CD14-positive monocyte (primary cell): Measurements from ENCODE around the gene TRAPPC2. TPM values are rescaled to one million over a fixed set of nuclear protein-coding genes. Genes with fewer than 3 reads are reported as not detected.
A peak's percentile ranks its signal among the peaks of the same experiment; 100 is the strongest.

Source experiments
- DNase-seq, 3 donors: peaks; one replicate each; pipeline ENCODE4 v3.0.0-alpha.2; 2011 to 2022
- H2AFZ ChIP-seq: 2 replicates; pipeline ENCODE4 v1.6.0; 2012; ENCODE audit warnings: mild to moderate bottlenecking, low read depth, low read length, inconsistent platforms; ENCODE audit not compliant: insufficient read depth, poor library complexity, severe bottlenecking
- H3K27ac ChIP-seq, 2 donors: 1 replicate in 1 of 2; 2 replicates in 1 of 2; pipeline ENCODE4 v1.5.1; 2012 to 2013; ENCODE audit warnings: low read length in 2 of 2, control low read depth in 1 of 2, inconsistent platforms in 1 of 2, low read depth in 1 of 2, mild to moderate bottlenecking in 1 of 2
- H3K27me3 ChIP-seq, 2 donors: one replicate each; pipeline versions ENCODE4 v1.6.0 to v1.6.1; 2011 to 2013; ENCODE audit warnings: low read length in 2 of 2; ENCODE audit not compliant: control insufficient read depth in 2 of 2, insufficient read depth in 2 of 2
- H3K36me3 ChIP-seq, 2 donors: replicated peaks in 1 of 2; 1 replicate in 1 of 2; 2 replicates in 1 of 2; pipeline versions ENCODE4 v1.5.1 to v1.6.1; 2012 to 2013; ENCODE audit warnings: low read length in 2 of 2, control low read depth in 1 of 2, inconsistent platforms in 1 of 2, mild to moderate bottlenecking in 1 of 2; ENCODE audit not compliant: insufficient read depth in 2 of 2, control insufficient read depth in 1 of 2
- H3K4me1 ChIP-seq, 2 donors: 1 replicate in 1 of 2; 2 replicates in 1 of 2; pipeline versions ENCODE4 v1.5.1 to v1.6.1; 2012 to 2013; ENCODE audit warnings: low read length in 2 of 2, control low read depth in 1 of 2, inconsistent platforms in 1 of 2, mild to moderate bottlenecking in 1 of 2, moderate library complexity in 1 of 2; ENCODE audit not compliant: insufficient read depth in 2 of 2, control insufficient read depth in 1 of 2
- H3K4me2 ChIP-seq: replicated peaks from 2 replicates; pipeline ENCODE3; 2012; ENCODE audit warnings: low read length, moderate library complexity, mild to moderate bottlenecking; ENCODE audit not compliant: poor library complexity, severe bottlenecking; ENCODE audit errors: extremely low read depth
- H3K4me3 ChIP-seq, 3 experiments: fragments of 200-600 bp in 1 of 3; sonication (generic) in 1 of 3; replicated peaks in 1 of 3; 1 replicate in 2 of 3; 2 replicates in 1 of 3; pipeline ENCODE4 v1.5.1; 2011 to 2013; ENCODE audit warnings: low read length in 3 of 3, mild to moderate bottlenecking in 3 of 3, control low read depth in 2 of 3, low read depth in 2 of 3, inconsistent platforms in 1 of 3, moderate library complexity in 1 of 3
- H3K79me2 ChIP-seq: 2 replicates; pipeline ENCODE4 v1.6.0; 2012; ENCODE audit warnings: mild to moderate bottlenecking, control low read depth, inconsistent platforms, low read length, moderate library complexity; ENCODE audit not compliant: insufficient read depth
- H3K9ac ChIP-seq: 2 replicates; pipeline ENCODE4 v1.6.0; 2017; ENCODE audit warnings: low read length, mild to moderate bottlenecking; ENCODE audit not compliant: insufficient read depth, poor library complexity, severe bottlenecking
- H3K9me3 ChIP-seq, 2 donors: replicated peaks in 1 of 2; 1 replicate in 1 of 2; 2 replicates in 1 of 2; pipeline versions ENCODE4 v1.5.1 to v1.6.1; 2012 to 2013; ENCODE audit warnings: low read length in 2 of 2, control low read depth in 1 of 2; ENCODE audit not compliant: control insufficient read depth in 1 of 2, insufficient read depth in 1 of 2
- H4K20me1 ChIP-seq: 2 replicates; pipeline ENCODE4 v1.6.0; 2012; ENCODE audit warnings: mild to moderate bottlenecking, low read length, control low read depth, moderate library complexity; ENCODE audit not compliant: insufficient read depth
- H3K27ac Mint-ChIP-seq, 7 donors: one replicate each; pipeline ENCODE4 v1.8.0; 2020; ENCODE audit warnings: mild to moderate bottlenecking in 7 of 7, mixed read lengths in 7 of 7, moderate library complexity in 6 of 7, inconsistent platforms in 2 of 7
- H3K27me3 Mint-ChIP-seq, 3 donors: one replicate each; pipeline ENCODE4 v1.8.0; 2021 to 2022; ENCODE audit warnings: low read depth in 3 of 3, mild to moderate bottlenecking in 3 of 3, mixed read lengths in 3 of 3, moderate library complexity in 3 of 3, inconsistent platforms in 1 of 3
- H3K36me3 Mint-ChIP-seq, 2 donors: one replicate each; pipeline ENCODE4 v1.8.0; 2020; ENCODE audit warnings: mixed read lengths in 2 of 2, inconsistent platforms in 1 of 2, mild to moderate bottlenecking in 1 of 2
- H3K4me1 Mint-ChIP-seq: one replicate; pipeline ENCODE4 v1.8.0; 2020; ENCODE audit warnings: mild to moderate bottlenecking, mixed read lengths
- H3K4me3 Mint-ChIP-seq, 2 donors: one replicate each; pipeline ENCODE4 v1.8.0; 2020; ENCODE audit warnings: mild to moderate bottlenecking in 2 of 2, mixed read lengths in 2 of 2, moderate library complexity in 1 of 2
- H3K9me3 Mint-ChIP-seq, 7 donors: one replicate each; pipeline ENCODE4 v1.8.0; 2020 to 2022; ENCODE audit warnings: mixed read lengths in 7 of 7, mild to moderate bottlenecking in 6 of 7, moderate library complexity in 6 of 7, inconsistent platforms in 2 of 7
- WGBS: methylation state at CpG from one replicate; pipeline ENCODE4 v1.1.5; 2013; ENCODE audit warnings: missing lambda C conversion rate; ENCODE audit not compliant: insufficient coverage; 5-methylcytosine and 5-hydroxymethylcytosine counted together
- intact Hi-C, 2 donors: fragments of 100-400 bp; cut with micrococcal nuclease; formaldehyde crosslinking; loops; one replicate each; pipeline versions ENCODE4 v1.15.0 to v1.15.1; 2023
- polyA plus RNA-seq, 3 donors: library from polyadenylated mRNA; depleted of rRNA in 1 of 3; unstranded in 2 of 3; stranded (reverse) in 1 of 3; fragments of 300-500 nt in 2 of 3; fragments of >200 nt in 1 of 3; fragmentation: Illumina TruSeq in 2 of 3; gene quantifications; 1 replicate in 2 of 3; 2 replicates in 1 of 3; pipeline ENCODE4 v1.2.3, GENCODE V29; 2012 to 2021
- TF ChIP-seq, protein P1 (sequence below): fragments of 200-600 bp; IDR thresholded peaks from one replicate; pipeline ENCODE4 v1.8.0; 2022; ENCODE audit warnings: antibody characterized with exemption, mild to moderate bottlenecking

Gene TRAPPC2
- polyA plus RNA-seq, 3 donors, result 10.6 to 18.3 (median 12.2) TPM

DNA sequence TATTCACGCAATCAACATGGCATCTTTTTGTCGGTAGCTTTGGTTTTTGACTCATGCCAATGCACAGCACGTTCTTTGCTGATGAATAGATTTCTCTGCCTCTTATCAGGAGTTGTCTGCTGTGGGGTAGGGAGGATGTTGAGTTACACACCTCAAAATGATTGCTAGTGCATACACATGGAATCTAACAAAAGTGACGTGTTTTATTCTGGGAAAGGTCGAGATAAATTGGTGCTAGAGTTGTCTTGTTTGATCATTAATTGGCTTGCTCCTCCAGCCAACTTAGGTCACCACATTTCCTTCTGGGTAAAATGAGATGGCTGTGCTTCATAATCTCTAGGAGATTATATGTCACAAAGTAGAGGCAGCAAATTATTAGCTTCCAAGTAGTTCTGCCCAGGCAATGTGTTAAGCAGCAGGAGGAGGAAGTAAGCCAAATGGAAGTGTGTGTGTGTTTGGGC, 41.6 kb downstream of the TRAPPC2 start:
- Histone ChIP-seq H3K79me2 (peaks cover 97% of the 10 kb centered on the region), H3K9me3 (no peaks in the 10 kb centered on the region), H3K9ac (no peak overlapping the region), H3K36me3 (no peaks in the 10 kb centered on the region), H2AFZ (no peak overlapping the region), H3K27ac (peak overlapping the region in 1 of 2 donors; percentile 44), H3K4me1 (peaks cover 69 to 72% of the 10 kb centered on the region in 2 donors), H4K20me1 (peaks cover 56% of the 10 kb centered on the region), H3K4me3 (no peak overlapping the region), H3K27me3 (peaks cover 0 to 12% of the 10 kb centered on the region in 2 donors), H3K4me2 (peak overlapping the region; percentile 13)
- H3K27ac Mint-ChIP-seq, result peak overlapping the region in 5 of 7 donors; percentile 8 to 81 (median 62)
- peak overlapping the region in 1 of 2 donors; percentile 27 for H3K4me3 Mint-ChIP-seq
- peaks cover 63% of the 10 kb centered on the region for H3K4me1 Mint-ChIP-seq
- WGBS, result no CpG with 5 or more reads among the region's 5 CpGs
- TF ChIP-seq, protein P1, sequence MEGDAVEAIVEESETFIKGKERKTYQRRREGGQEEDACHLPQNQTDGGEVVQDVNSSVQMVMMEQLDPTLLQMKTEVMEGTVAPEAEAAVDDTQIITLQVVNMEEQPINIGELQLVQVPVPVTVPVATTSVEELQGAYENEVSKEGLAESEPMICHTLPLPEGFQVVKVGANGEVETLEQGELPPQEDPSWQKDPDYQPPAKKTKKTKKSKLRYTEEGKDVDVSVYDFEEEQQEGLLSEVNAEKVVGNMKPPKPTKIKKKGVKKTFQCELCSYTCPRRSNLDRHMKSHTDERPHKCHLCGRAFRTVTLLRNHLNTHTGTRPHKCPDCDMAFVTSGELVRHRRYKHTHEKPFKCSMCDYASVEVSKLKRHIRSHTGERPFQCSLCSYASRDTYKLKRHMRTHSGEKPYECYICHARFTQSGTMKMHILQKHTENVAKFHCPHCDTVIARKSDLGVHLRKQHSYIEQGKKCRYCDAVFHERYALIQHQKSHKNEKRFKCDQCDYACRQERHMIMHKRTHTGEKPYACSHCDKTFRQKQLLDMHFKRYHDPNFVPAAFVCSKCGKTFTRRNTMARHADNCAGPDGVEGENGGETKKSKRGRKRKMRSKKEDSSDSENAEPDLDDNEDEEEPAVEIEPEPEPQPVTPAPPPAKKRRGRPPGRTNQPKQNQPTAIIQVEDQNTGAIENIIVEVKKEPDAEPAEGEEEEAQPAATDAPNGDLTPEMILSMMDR, result no peak
- H3K36me3 Mint-ChIP-seq, result peaks cover 0 to 3% of the 10 kb centered on the region in 2 donors
- peaks cover 0 to 6% (median 0%) of the 10 kb centered on the region in 7 donors for H3K9me3 Mint-ChIP-seq
- H3K27me3 Mint-ChIP-seq, result peaks cover 0 to 34% (median 0%) of the 10 kb centered on the region in 3 donors
- peak in 1 of 3 donors; percentile 15 for DNase-seq
- intact Hi-C loops, result loop anchor here (5.0 to 10.0 kb wide), 2 partner anchors 40 to 1182 kb away; partner anchors contain the start of genes FANCB (in 1 of the 2), MOSPD2 (in 1 of the 2) and TCEANC (in 1 of the 2)

DNA sequence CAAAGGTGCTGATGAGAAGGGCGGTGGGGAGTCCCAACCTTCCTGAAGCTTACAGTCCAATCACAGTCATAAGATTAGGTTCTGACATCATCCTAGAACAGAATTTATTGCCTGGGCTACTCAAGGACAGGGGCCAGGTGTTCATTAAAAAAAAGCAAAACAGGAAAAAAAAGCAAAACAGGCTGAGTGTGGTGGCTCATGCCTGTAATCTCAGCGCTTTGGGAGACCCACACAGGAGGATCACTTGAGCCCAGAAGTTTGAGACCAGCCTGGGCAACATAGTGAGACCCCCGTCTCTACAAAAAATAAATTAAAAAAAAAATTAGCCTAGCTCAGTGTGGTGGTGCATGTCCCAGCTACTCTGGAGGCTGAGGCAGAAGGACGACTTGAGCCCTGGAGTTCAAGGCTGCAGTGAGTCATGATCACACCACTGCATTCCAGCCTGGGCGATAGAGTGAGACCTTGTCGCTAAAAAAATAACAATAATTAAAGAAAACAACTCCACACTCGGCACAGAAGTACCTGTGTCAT, 42.5 kb downstream of the TRAPPC2 start:
- intact Hi-C loops, result loop anchor here (5.0 to 10.0 kb wide), 2 partner anchors 40 to 1183 kb away; partner anchors contain the start of genes FANCB (in 1 of the 2), MOSPD2 (in 1 of the 2) and TCEANC (in 1 of the 2)
- Histone ChIP-seq H3K4me1 (peaks cover 60 to 65% of the 10 kb centered on the region in 2 donors), H3K9ac (no peak overlapping the region), H3K4me3 (no peak overlapping the region), H3K79me2 (peaks cover 89% of the 10 kb centered on the region), H2AFZ (no peak overlapping the region), H4K20me1 (peaks cover 49% of the 10 kb centered on the region), H3K36me3 (no peaks in the 10 kb centered on the region), H3K4me2 (no peak overlapping the region), H3K27ac (peak overlapping the region in 1 of 2 donors; percentile 44), H3K27me3 (peaks cover 0 to 12% of the 10 kb centered on the region in 2 donors), H3K9me3 (no peaks in the 10 kb centered on the region)
- peak overlapping the region in 1 of 2 donors; percentile 2 for H3K4me3 Mint-ChIP-seq
- H3K9me3 Mint-ChIP-seq, result peaks cover 0 to 6% (median 0%) of the 10 kb centered on the region in 7 donors
- H3K27ac Mint-ChIP-seq, result peak overlapping the region; percentile 19 to 74 (median 42)
- peak in 1 of 3 donors; percentile 27 for DNase-seq
- H3K4me1 Mint-ChIP-seq, result peaks cover 55% of the 10 kb centered on the region
- TF ChIP-seq, protein P1, result no peak
- H3K36me3 Mint-ChIP-seq, result peaks cover 0 to 3% of the 10 kb centered on the region in 2 donors
- no CpG with 5 or more reads among the region's 7 CpGs for WGBS
- H3K27me3 Mint-ChIP-seq, result peaks cover 0 to 34% (median 0%) of the 10 kb centered on the region in 3 donors
